HepG2 (cell line): ENCODE measurements around the gene PRPSAP1.

ENCODE experiments used
- ATAD3A ChIP-seq: sonication (generic); formaldehyde crosslinking; IDR thresholded peaks from 2 replicates; pipeline ENCODE4 v1.4.0; 2020; ENCODE audit warnings: missing genetic modification reagents
- CTCF ChIP-seq: sonication (generic); formaldehyde crosslinking; IDR thresholded peaks from 2 replicates; pipeline ENCODE4 v1.5.0; 2020; ENCODE audit warnings: mild to moderate bottlenecking, missing genetic modification reagents, moderate library complexity
- FOXM1 ChIP-seq: sonication (generic); formaldehyde crosslinking; IDR thresholded peaks from 2 replicates; pipeline ENCODE4 v1.5.0; 2020; ENCODE audit warnings: missing genetic modification reagents
- SMARCC2 ChIP-seq: fragments of 450-650 bp; IDR thresholded peaks from 2 replicates; pipeline ENCODE4 v1.6.1; 2017; ENCODE audit warnings: antibody characterized with exemption, mild to moderate bottlenecking
- TBL1XR1 ChIP-seq: fragments of 150-350 bp; IDR thresholded peaks from 2 replicates; pipeline ENCODE4 v1.6.1; 2014; ENCODE audit warnings: borderline replicate concordance, low read length; ENCODE audit not compliant: partially characterized antibody
- ZFP36 ChIP-seq: fragments of 150-350 bp; IDR thresholded peaks from 2 replicates; pipeline ENCODE4 v1.6.1; 2018; ENCODE audit warnings: borderline replicate concordance, low read length, low read depth; ENCODE audit not compliant: partially characterized antibody
- ZKSCAN1 ChIP-seq: fragments of 150-350 bp; IDR thresholded peaks from 2 replicates; pipeline ENCODE4 v1.6.1; 2014; ENCODE audit warnings: low read length
- ZNF616 ChIP-seq: sonication (generic); formaldehyde crosslinking; IDR thresholded peaks from 2 replicates; pipeline ENCODE4 v1.5.0; 2020; ENCODE audit warnings: low read depth, mild to moderate bottlenecking, missing genetic modification reagents
- TF ChIP-seq, protein P1 (sequence below): sonication (generic); formaldehyde crosslinking; IDR thresholded peaks from 2 replicates; pipeline ENCODE4 v1.5.1; 2020; ENCODE audit warnings: mild to moderate bottlenecking, missing genetic modification reagents, borderline replicate concordance

- TF ChIP-seq ZFP36 (no peak), FOXM1 (CRISPR knock-in tag) (no peak), ZNF616 (CRISPR knock-in tag) (no peak), CTCF (CRISPR knock-in tag) (no peak), ZKSCAN1 (no peak), TBL1XR1 (no peak), SMARCC2 (no peak), ATAD3A (CRISPR knock-in tag) (no peak)
- TF ChIP-seq, protein P1, sequence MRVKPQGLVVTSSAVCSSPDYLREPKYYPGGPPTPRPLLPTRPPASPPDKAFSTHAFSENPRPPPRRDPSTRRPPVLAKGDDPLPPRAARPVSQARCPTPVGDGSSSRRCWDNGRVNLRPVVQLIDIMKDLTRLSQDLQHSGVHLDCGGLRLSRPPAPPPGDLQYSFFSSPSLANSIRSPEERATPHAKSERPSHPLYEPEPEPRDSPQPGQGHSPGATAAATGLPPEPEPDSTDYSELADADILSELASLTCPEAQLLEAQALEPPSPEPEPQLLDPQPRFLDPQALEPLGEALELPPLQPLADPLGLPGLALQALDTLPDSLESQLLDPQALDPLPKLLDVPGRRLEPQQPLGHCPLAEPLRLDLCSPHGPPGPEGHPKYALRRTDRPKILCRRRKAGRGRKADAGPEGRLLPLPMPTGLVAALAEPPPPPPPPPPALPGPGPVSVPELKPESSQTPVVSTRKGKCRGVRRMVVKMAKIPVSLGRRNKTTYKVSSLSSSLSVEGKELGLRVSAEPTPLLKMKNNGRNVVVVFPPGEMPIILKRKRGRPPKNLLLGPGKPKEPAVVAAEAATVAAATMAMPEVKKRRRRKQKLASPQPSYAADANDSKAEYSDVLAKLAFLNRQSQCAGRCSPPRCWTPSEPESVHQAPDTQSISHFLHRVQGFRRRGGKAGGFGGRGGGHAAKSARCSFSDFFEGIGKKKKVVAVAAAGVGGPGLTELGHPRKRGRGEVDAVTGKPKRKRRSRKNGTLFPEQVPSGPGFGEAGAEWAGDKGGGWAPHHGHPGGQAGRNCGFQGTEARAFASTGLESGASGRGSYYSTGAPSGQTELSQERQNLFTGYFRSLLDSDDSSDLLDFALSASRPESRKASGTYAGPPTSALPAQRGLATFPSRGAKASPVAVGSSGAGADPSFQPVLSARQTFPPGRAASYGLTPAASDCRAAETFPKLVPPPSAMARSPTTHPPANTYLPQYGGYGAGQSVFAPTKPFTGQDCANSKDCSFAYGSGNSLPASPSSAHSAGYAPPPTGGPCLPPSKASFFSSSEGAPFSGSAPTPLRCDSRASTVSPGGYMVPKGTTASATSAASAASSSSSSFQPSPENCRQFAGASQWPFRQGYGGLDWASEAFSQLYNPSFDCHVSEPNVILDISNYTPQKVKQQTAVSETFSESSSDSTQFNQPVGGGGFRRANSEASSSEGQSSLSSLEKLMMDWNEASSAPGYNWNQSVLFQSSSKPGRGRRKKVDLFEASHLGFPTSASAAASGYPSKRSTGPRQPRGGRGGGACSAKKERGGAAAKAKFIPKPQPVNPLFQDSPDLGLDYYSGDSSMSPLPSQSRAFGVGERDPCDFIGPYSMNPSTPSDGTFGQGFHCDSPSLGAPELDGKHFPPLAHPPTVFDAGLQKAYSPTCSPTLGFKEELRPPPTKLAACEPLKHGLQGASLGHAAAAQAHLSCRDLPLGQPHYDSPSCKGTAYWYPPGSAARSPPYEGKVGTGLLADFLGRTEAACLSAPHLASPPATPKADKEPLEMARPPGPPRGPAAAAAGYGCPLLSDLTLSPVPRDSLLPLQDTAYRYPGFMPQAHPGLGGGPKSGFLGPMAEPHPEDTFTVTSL = peak; percentile 62; the same call in 1 of the 2 replicates
Measured at GRCh38 chr17:76353004-76353598, 615 bp downstream of the PRPSAP1 start.
